ENCODE measurements around the gene ABI1. TPM values are rescaled to one million over a fixed set of nuclear protein-coding genes. Genes with fewer than 3 reads are reported as not detected.
"Not testable (repeated sequence)": the region's sequence is repeated elsewhere in the genome, so short reads cannot be mapped to it uniquely, and the experiment has no call there.

Gene ABI1
- total RNA-seq, 1 donor from 2014 or later, result 59.3 TPM

GRCh38 chr10:26805567-26806245, 55.1 kb downstream of the ABI1 start:
- intact Hi-C loops (cut with micrococcal nuclease), result no loop called here

GRCh38 chr10:26804418-26805393, 56.1 kb downstream of the ABI1 start:
- intact Hi-C loops (cut with micrococcal nuclease), result no loop called here

- intact Hi-C loops (cut with micrococcal nuclease), result no loop called here
Measured at GRCh38 chr10:26803849-26804248, 56.9 kb downstream of the ABI1 start.

GRCh38 chr10:26802527-26802926, 58.2 kb downstream of the ABI1 start:
- intact Hi-C loops (cut with micrococcal nuclease), result no loop called here

- intact Hi-C loops (cut with micrococcal nuclease), result no loop called here
Measured at GRCh38 chr10:26801831-26802230, 58.9 kb downstream of the ABI1 start.

- intact Hi-C loops (cut with micrococcal nuclease), result no loop called here
Measured at GRCh38 chr10:26801274-26801673, 59.5 kb downstream of the ABI1 start.

GRCh38 chr10:26800468-26800867, 60.3 kb downstream of the ABI1 start:
- intact Hi-C loops (cut with micrococcal nuclease), result no loop called here

GRCh38 chr10:26799342-26799741, 61.4 kb downstream of the ABI1 start:
- intact Hi-C loops (cut with micrococcal nuclease), result no loop called here

- intact Hi-C loops (cut with micrococcal nuclease), result no loop called here
Measured at GRCh38 chr10:26798298-26798697, 62.5 kb downstream of the ABI1 start.

GRCh38 chr10:26797340-26797739, 63.4 kb downstream of the ABI1 start:
- intact Hi-C loops (cut with micrococcal nuclease), result no loop called here

GRCh38 chr10:26792758-26793495, 67.8 kb downstream of the ABI1 start:
- intact Hi-C loops (cut with micrococcal nuclease), result no loop called here

- intact Hi-C loops (cut with micrococcal nuclease), result no loop called here
Measured at GRCh38 chr10:26790221-26790995, 70.3 kb downstream of the ABI1 start.

- intact Hi-C loops (cut with micrococcal nuclease), result not testable (repeated sequence)
Measured at GRCh38 chr10:26789779-26790178, 71.0 kb downstream of the ABI1 start.

- intact Hi-C loops (cut with micrococcal nuclease), result no loop called here
Measured at GRCh38 chr10:26787362-26787761, 73.4 kb downstream of the ABI1 start.

- intact Hi-C loops (cut with micrococcal nuclease), result no loop called here
Measured at GRCh38 chr10:26781797-26782196, 79.0 kb downstream of the ABI1 start.

- intact Hi-C loops (cut with micrococcal nuclease), result no loop called here
Measured at GRCh38 chr10:26780793-26781601, 79.8 kb downstream of the ABI1 start.

- intact Hi-C loops (cut with micrococcal nuclease), result no loop called here
Measured at GRCh38 chr10:26780106-26780792, 80.5 kb downstream of the ABI1 start.

GRCh38 chr10:26779176-26779860, 81.4 kb downstream of the ABI1 start:
- intact Hi-C loops (cut with micrococcal nuclease), result no loop called here

- intact Hi-C loops (cut with micrococcal nuclease), result no loop called here
Measured at GRCh38 chr10:26777686-26778085, 83.1 kb downstream of the ABI1 start.

Measured in T-helper 2 cell treated with Interferon-gamma antibody and Interleukin-4, amounts not matched to agents 100 ng/mL and 5 ng/mL, for 36 hours (primary cell).